Astrocyte of the cerebellum (primary cell): Measurements from ENCODE around the gene SMOC2.

Experiments used
- DNase-seq: peaks from one replicate; pipeline ENCODE4 v3.0.0-alpha.2; 2011; ENCODE audit warnings: low read depth
- H3K4me3 ChIP-seq: 2 replicates; pipeline ENCODE4 v1.5.1; 2011; ENCODE audit warnings: mild to moderate bottlenecking, low read depth, low read length, moderate library complexity
- in situ Hi-C: cut with HindIII; loops from 2 replicates; pipeline ENCODE4 v1.10.0; 2017; ENCODE audit warnings: low sequenced_read_pairs
- TF ChIP-seq, protein P1 (sequence below): IDR thresholded peaks from 2 replicates; pipeline ENCODE4 v1.5.1; 2012; ENCODE audit warnings: low read length, low read depth, moderate library complexity, mild to moderate bottlenecking; ENCODE audit errors: missing control alignments

Gene SMOC2

DNA sequence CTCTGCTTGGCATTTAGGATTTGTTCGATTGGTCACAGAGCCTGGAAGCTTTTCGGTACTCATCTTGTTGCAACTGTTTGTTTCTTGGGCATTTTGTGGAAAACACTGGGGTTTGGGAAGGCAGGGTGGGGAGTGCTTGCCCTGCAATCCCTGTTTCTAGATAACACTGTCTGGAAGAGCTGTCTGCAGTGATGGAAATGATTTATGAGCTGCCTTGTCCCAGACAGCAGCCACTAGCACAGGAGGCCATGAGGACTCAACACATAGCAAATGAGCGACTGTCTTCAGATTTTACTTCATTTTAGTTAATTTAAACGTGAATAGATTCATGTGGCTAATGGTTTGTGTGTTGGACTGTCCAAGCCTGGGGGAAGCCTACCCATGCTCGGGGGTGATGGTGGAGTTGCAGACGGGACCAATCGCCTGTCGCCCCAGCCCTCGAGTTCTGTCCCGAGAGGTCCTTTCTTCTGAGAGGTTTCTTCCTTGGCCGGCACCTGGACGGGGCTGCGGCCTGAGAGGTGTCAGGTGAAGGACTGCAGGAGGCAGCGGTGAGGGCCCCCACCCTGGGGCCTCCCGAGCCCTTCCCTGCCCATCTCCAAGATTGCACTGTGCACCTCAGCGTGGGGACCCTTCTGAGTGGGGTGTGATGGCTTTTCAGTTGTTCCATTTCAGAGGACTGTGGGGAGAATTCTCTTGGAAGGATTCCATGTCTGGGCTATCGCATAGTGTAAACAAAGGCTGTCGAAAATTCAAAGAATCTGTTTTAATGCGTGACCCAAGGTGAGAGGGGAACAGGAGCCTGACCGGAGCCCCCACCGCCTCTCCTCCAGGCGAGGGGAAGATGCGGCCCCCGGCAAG lies 55.4 kb downstream of the SMOC2 start:
- DNase-seq: no peak
- H3K4me3 ChIP-seq: no peak overlapping the region
- TF ChIP-seq, protein P1, sequence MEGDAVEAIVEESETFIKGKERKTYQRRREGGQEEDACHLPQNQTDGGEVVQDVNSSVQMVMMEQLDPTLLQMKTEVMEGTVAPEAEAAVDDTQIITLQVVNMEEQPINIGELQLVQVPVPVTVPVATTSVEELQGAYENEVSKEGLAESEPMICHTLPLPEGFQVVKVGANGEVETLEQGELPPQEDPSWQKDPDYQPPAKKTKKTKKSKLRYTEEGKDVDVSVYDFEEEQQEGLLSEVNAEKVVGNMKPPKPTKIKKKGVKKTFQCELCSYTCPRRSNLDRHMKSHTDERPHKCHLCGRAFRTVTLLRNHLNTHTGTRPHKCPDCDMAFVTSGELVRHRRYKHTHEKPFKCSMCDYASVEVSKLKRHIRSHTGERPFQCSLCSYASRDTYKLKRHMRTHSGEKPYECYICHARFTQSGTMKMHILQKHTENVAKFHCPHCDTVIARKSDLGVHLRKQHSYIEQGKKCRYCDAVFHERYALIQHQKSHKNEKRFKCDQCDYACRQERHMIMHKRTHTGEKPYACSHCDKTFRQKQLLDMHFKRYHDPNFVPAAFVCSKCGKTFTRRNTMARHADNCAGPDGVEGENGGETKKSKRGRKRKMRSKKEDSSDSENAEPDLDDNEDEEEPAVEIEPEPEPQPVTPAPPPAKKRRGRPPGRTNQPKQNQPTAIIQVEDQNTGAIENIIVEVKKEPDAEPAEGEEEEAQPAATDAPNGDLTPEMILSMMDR: no peak
- in situ Hi-C loops: no loop called here

- in situ Hi-C loops: no loop called here
- TF ChIP-seq, protein P1: no peak
- no peak for DNase-seq
- no peak overlapping the region for H3K4me3 ChIP-seq
Measured at GRCh38 chr6:168496997-168497331, 56.0 kb downstream of the SMOC2 start.

- no peak overlapping the region for H3K4me3 ChIP-seq
- TF ChIP-seq, protein P1: no peak
- in situ Hi-C loops: no loop called here
- DNase-seq: no peak
Measured at GRCh38 chr6:168497381-168497780, 56.4 kb downstream of the SMOC2 start.

- TF ChIP-seq, protein P1: no peak
- DNase-seq: no peak
- H3K4me3 ChIP-seq: no peak overlapping the region
- in situ Hi-C loops: no loop called here
Measured at GRCh38 chr6:168498161-168498843, 57.3 kb downstream of the SMOC2 start.

GRCh38 chr6:168499045-168499650 lies 58.2 kb downstream of the SMOC2 start:
- DNase-seq: no peak
- in situ Hi-C loops: no loop called here
- no peak overlapping the region for H3K4me3 ChIP-seq
- TF ChIP-seq, protein P1: no peak

DNA sequence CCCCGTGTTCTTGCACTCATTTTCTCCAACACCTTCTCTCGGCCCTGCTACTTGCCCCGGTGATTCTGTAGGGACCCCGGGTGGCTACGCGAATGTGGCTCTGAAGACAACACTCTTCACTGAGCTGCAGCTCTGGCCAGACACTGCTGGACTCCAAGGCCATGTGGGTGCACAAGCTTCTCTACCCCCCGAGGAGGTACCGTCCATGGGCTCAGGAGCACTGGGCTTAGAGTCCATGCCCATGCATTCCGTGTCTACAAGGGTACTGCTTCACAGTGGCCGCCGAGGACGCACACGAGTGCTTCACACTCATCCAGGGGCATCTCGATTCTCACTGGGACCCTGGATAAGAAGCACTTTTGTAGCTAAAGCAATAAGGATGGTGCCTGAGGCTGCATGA lies 59.5 kb downstream of the SMOC2 start:
- in situ Hi-C loops: no loop called here
- H3K4me3 ChIP-seq: no peak overlapping the region

More for the DNA sequence above, 59.5 kb downstream of the SMOC2 start:
- DNase-seq: no peak
- TF ChIP-seq, protein P1: no peak
